GM21737 (cell line): Measurements from ENCODE around the gene P3H1.

Experiments
- ATAC-seq: cut with Tn5 transposase; IDR thresholded peaks from one replicate; pipeline ENCODE4 v1.9.1; 2021; ENCODE audit warnings: mild to moderate bottlenecking, moderate library complexity; ENCODE audit not compliant: unreplicated experiment

P3H1 gene

DNA sequence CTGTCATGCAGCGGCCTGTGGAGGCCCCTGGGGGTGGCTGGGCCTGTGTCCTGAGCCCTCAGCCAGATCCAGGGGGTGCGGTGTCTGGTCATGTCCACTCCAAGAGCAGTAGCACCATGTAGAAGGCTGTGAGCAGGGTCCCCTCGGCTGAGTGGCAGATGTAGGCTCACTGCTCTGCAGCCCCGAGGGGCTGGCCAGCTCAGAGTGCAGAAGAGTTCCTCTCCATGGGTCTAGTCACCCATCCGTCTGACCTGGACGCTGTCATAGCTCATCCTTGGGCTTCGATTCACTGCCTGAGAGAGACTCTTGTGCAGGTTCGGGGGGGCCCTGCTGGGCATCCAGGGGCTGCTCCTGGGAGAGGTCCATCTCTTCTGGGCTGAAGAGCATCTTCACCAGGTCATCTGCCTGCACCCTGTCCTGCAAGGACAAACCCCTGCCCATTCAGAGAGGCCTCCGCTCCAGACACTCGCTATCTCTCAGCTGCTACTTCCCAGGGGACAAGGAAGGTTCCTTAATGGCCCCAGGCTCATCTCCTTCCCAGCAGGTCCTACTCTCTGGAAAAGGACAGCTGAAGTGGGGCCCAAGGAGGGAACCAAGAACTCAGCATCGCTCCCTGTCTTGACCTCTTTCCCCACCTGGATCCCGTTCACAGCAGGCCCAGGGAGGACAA lies 20.3 kb downstream of the P3H1 start:
- no peak for ATAC-seq

DNA sequence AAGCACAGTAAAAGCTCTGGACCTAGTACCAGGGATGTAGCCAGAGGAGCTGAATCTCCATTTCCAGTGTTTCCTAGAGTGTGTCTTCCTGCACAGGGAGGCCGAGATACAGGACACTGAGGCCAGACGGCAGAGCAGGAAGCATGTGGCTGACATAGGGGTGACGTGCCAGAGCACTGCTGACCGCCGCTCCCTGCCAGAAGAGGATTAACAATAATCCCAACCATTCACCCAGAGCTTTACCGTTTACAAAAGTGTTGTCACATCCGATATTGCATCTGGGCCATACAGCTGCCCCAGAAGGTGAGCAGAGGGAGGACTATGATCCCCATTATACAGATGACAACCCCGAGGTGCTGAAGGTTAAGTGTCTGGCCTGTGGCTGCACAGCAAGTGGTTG lies 21.0 kb downstream of the P3H1 start:
- ATAC-seq = no peak

DNA sequence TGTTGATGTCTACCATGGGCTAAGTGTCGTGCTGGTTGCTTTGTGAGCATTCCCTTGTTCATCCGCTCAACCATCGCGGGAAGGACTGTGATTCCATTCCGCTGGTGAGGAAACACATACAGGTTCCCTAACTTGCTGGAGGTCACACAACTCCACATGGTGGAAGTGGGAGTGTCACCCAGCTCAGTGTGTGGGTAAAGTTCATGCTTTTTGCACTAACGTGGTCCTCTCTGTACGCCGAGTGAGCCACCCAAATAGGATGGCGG lies 22.7 kb downstream of the P3H1 start:
- ATAC-seq = no peak

DNA sequence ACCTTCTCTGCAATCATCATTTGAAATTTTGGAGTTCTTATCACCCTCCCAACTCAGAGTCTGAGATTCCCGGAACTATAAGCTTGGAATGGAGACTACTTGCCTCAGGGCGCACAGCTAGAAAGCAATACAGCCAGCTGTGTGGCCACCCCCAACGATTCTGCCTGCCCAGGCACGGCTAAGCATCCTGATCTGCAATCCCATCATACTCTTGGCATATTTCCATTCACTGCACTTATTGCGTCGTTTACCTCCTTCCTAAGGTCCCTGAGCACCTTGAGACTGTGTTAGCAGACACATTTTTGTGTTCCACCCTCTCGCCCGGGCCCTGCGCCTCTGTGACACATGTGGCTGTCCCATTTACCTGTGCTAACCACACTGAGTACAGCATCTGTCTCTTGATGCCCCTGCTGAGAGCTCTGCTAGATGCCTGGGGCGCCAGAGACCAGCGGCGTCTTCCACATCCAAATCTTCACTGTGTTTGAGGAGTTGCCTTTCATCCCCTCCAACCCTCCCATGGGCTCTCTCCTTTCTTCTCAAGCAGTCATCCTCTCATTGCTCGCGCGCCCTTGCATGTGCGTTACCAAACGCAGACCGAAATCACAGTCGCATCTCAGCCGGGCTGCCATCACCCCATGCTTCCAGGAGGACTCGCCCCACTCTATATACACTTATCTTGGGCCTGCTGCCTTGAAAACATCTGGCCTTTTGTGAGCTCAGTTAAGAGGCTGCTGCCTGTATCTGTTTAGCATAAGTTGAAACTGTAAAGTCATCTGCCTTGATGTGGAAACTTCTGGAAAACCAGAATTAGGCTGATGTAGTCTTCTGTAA lies 23.3 kb downstream of the P3H1 start:
- no peak for ATAC-seq

DNA sequence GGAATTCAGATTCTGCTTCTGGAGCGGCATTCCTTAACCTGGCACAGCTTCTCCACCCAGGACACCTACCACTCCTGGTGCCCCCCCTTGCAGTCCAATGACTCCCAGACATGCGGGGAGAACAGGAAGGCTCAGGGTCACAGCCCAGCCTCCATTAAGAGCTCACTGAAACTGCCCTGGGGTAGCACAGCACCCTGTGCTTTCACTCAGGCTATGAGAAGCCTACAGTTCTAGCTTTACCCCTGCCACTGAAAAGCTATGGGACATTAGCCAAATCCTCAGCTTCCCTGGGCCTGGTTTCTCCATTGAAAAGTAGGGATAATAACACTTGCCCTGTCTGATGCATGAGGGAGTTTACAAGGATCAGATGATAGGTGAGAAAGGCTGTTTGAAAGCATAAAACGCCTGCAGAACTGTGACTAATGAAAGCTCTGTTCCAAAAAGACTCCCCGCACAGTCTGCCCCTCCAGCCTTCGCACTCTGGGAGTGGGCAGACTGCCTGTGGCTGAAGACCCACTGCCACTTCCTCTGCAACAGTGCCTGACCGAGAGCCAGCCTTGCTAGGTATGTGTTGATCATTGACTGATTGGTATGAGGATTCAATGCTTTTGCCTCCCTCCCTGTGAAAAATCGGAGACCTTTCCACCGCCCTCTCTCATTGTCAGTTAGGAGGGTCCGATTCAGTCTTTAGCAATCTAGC lies 24.1 kb downstream of the P3H1 start:
- ATAC-seq = no peak

DNA sequence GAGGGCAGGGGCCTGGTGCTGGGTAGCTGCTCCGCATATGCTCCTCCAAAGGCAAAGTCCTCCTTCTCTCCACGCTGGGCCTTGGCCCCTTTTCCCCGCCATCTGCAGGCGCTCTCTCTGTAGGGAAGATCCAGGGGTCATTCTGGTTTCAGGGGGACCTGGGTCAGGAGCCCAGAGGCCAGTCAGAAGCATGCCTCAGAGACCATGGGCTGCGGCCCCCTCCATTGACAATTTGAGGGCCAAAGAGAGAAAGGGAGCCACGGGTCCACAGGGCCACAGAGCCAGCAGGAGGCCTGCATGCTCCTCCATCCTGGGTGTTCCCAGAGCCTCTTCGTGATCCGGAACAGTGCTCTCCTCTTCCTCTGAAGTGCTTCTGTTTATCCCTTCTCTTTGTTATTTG lies 24.7 kb downstream of the P3H1 start:
- ATAC-seq = no peak

DNA sequence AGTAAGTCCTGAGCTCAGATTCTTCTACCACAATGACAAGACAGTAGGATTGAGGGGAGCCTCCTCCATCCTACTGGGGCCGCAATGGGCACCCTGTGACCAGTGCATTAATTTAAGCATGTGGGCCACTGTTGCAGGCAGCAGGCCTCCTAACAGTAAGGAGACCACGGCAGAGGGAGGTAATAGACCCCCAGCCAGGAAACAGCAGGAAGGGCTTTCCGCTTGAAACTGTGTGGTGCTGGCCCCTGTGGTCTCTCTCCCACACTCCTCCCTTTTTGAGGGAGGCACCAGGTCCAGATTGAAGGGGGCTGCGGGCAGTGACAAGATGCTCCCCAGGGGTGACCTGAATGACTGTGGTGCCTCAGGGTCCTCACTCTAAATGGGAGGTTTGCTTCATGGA lies 25.1 kb downstream of the P3H1 start:
- ATAC-seq = no peak

DNA sequence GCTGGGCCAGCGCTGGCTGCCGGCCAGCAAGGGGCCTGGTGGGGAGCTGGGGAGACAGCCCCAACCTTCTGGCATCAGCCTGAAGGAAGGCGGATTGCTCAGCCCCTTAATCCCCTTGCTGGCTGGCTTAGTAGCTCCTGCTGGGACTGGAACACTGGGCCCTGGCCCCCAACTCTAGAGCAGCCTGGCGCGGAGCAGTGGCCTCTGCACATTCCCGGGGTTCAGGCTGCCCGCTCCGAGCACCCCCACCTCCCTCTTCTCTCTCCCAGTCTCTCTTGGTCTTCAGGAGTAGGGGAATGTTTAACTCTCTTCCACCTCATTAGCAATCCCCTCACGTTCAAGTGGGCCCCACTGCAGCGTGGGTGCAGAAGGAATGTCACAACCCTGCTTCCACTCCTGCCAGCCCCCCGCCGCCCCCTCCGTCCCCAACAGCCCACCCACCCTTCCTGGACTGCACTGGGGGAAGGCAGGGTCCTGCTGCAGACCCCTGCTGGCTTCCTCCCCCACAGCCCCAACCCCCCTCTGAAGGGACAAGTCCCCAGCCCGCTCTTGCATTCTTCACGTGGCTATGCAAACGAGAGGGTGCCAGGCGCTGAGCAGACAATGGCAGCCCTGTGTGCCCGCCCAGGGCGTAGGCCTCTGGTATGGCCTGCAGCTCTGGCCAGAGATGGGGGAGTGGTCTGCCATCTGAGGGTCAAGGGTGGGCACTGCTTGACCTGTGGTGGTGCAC lies 25.8 kb downstream of the P3H1 start:
- no peak for ATAC-seq

DNA sequence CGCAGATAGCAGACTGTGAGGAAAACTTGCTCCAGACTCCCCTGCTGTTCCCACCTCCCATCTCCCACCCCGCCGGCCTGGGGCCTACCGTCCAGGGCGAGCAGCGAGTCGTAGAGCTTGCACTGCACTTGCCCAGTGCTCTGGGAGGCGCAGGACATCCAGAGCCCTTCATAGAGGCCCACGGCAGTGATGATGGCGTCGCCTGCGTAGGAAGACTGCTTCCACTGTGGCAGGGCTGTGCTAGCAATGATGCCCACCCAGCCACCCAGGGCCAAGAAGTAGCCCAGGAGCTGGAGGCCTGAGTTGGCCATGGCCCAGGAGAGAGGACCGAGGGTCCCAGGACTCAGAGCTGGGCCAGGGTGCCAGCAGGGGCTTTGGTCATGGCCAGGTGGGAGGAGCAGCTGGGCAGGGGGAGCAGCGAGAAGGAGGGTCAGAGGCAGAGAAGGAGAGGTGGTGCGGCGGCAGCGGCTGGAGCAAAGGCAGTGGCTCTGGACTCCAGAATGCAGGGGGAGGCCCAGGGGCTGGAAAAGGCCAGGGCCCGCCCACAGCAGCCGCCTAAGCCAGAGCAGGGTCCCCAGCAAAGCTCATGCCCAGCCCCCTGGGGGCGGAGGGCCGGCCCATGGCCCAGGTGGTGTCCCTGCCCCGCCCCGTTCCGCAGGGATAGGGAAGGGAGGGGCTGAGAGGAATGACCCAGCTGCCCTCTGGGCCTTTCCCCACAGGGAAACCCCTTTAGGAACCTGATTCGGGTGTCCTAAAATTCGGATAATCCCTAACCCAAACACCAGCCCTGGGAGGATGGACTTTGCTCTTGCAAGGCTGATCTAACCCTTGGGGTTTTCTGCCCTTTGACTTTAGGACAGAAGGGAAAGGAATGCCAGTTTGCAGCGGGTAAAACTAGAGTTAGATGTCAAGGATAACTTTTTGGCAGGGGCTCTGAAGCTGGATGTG lies 26.8 kb downstream of the P3H1 start, which contains the start of gene CLDN19:
Gene CLDN19 (minus strand): TSS at position 484 of the 948 bp plus-strand sequence. CDS start 173 bp downstream, at position 311.
- no peak for ATAC-seq

DNA sequence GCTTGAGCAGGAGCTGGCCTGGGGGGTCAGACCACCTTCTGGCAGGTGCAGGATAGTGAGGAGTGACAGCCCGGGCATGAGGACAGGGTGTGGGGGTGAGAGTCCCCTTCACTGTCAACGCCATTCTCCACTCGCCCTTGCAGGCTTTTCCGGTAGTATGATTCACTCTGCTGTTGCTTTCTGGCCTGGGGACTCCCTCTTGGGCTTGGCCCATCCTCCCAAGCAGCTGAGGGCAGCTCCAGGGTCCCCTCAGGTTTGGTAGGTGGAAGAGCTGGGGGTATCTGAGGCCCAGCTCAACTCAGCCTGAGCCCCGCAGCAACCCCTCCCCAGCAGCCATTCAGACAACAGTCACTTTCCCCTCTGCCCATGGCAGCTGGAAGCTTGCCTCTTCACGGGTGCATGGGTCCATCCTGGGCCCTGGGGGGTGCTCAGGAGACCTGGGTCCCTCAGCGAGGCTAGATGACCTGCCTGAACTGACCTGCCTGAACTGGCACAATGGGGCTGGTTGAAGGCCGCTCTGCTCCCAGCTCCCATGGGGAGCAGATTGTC lies 28.1 kb downstream of the P3H1 start:
- no peak for ATAC-seq

DNA sequence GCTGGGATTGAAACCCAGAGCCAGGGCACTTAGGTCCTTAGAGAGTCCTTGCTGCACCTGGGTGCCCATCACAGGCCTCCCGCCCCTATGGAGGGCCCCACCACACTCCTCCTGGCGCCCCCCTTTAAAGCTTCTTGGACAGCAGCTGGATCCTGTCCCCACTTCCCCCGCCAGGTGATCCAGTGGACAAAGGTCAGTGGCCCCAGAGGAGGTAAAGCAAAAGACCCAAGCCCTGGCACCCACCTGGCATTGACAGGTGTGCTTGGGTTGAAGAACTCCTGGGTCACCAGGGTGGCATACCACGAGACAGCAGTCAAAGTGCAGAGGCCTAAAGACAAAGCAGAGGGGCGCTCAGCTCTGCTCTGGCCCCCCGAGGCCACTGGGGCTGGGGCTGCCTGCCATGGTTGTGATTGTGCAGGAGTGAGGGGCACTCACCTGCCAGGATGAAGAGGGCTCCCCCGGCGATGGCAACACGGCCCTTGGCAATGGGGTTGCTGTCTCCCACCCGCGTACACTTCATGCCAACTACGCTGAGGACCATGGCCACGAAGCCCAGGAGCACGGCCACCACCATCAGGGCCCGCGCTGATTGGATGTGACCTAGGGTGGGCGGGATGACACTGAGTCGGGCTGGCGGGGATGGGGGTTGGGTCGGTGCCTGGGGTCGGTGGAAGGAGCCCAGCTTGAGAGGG lies 28.7 kb downstream of the P3H1 start:
- ATAC-seq = no peak

DNA sequence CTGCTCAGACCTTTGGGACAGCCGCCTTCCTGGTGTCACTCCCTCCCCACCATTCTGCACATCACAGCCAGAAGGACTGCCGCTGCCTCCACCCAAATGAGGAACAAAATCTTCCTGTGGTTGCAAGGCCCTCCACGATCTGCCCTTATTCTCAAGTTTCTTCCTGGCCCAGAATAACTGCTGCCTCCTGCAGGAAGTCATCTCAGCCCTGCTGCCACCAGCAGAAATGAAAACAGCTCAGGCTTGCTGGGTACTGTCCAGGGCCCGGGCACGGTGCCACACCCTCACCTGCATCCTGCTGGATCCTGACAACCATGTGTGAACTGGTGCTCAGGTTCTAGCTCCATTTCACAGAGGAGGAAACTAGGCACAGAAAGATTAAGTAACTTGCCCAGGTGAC lies 29.6 kb downstream of the P3H1 start:
- no peak for ATAC-seq

DNA sequence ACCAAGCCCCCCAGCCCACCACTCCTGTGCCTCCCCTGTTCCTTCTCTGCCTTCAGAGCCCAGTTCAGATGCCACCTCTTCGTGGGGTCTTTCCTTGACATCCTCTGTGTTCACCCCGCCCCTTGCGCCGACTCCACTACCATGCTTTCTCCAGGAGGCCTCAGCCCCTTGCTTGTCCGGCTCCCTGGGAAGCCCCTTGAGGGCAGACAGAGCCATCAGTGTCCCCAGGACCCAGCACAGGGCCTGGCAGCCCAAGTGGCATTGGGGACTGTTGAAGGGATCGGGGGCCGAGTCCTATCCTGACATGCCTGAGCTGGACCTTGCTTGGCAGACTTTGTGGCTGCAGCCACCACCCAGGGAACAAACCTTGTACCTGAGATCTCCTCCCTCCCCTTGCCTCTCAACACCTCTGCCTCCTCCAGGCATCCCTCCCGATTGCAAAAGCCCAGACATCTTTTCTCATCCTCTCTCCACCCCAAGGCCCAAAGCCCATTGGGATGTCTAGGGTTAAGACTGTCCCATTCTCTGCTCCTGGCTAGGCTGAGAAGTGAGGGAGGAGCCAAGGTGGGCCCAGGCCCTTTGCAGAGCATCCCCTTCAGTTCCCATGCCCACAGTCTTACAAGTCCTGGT lies 30.1 kb downstream of the P3H1 start:
- ATAC-seq = no peak

DNA sequence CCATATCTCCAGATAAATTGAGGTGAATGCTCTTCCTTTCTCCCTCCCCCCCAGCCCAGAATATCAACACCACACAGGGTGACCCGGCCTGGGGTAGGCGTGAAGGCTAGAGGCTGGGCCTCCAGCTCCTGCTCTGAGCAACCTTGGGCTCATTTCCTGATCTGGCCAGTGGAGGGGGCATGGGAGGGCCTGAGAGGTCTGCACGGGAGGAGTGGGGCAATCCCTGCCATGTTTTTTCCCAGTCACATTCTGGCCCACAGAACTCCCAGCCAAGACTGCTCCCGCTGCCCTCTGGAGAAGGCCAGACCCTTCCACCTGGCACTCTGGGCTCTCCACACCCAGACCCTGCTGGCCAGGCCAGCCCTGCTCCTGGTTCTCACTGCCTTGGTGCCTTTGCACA lies 30.7 kb downstream of the P3H1 start:
- ATAC-seq = no peak

DNA sequence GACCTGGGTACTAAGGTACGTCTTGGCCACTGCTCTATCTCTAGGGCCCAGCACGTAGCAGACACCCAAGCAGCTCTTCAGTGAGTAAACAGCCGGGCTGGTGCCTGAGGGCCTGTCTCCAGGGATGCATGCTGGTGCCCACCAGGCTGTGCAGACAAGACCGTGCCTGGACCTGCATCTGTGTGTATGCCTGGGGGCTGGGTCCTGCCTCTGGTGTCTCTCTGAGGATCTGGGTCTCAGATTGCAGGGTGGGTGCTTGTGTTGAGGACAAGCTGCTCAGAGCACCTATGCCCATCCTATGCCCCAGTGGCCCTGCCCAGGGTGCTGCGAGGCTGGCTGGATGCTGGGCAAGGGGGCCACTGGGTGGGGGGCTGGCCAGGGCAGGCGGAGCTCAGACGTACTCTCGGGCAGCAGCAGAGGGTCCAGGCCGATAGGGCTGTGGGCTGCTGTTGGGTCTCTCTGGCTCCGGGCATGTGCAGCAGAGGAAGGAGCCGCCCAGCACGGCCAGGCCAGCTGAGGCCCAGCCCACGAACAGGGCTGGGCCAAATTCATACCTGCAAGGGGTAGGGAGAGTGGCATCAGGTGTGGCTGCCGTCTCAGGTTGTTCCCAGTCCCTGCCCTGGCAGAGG lies 31.2 kb downstream of the P3H1 start:
- no peak for ATAC-seq

DNA sequence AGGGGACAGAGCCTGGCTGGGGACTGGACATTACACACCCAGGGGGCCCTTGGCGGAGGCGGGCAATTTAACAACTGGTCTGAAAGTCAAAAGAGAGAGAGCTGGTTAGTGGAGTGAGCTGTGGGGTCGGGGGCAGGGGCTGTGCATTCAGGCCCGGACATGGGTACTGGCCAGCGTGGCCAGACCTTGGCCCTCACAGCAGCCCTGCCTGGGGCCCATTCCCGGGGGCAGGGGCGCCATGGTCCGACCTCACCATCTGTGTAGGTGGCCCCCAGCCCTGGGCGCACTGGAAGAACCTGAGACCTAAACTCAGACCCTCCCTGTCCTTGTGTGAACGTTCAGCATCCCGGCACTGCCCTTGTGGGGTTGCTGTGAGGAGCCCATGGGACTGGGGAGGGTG lies 31.8 kb downstream of the P3H1 start:
- ATAC-seq = no peak

DNA sequence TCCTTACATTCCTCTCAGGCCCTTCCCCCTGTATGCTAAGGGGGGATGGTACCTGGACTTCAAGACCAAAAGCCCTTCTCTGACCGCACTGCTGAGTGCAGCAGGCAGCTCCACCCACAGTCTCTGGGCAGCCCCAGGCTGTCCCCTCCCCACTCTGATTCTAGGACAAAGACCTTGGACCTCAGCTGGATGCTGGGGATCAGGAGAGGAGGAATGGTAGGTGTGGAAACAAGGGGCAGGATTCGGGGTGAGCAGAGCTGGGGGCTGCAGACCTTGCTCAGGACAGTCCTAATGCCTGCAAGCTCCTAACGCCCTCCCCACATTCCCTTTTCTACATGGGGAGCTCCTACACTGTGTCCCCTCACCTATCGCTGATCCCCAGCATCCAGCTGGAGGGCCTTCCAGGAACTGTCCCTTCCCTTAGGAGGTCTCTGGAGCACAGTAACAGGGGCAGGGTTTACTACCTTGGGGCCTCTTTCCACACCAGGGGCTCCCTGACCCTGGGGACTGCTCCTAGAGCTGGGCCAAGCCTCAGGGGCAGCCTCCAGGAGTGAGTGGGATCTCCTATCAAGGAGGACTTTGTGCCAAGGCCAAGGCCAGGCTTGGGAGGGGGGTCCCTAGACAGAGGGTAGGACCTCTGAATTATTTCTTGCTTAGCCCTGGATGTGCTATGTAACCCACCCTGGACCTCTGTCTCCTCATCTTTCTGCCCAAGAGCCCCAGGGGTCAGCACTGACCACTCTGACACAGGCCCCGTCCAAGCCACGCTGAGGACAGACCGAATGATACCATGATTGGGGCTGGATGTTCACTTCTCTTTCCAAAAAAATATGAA lies 32.4 kb downstream of the P3H1 start:
- no peak for ATAC-seq
